ENCODE results near the gene RAET1L. TPM values are rescaled to one million over a fixed set of nuclear protein-coding genes. Genes with fewer than 3 reads are reported as not detected.
"Not testable (repeated sequence)": the region's sequence is repeated elsewhere in the genome, so short reads cannot be mapped to it uniquely, and the experiment has no call there.

Gene RAET1L
- polyA plus RNA-seq, 1 donor from 2014 or later = not detected

DNA sequence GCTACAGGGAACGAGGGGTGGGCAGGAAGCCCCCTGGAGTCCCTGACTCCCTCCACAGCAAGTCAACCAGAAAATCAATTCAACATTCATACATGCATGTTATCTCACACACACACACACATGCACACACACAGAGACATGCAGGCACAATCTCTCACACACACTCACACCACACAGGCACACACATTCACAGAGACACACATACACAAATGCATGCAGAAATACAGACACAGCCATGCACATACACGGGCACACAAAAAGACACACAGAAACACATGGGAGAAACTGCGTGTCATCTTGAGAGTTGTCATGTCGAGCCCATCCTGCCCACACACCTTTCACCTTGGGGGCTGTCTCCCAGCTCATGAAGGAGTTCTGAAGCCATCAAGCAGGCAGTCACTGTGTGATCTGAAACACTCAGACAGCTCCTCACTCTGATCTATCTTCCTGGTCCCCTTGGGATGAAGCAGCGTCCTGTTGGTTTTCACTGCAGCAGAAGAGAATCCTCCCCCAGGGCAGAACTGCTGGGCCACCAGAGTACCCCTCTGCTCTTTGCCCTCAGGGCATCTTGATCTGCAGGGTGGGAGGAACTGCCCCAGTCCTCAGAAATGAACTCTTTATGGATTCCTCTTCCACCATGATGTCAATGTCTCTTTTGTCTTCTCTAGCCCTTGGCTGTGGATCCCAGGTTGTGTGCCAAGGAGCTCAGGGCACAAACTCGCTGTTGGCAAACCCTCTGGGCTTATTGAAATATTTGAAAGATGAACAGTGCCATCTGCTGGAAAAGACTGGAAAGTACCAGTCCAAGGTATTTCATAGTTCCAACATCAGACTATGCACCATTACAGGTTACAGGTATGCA lies 8.8 kb downstream of the RAET1L start:
- H3K4me1 Mint-ChIP-seq = peaks cover 2 to 8% (median 5%) of the 10 kb centered on the region in 3 donors
- H3K4me3 Mint-ChIP-seq = peak overlapping the region in 2 of 4 donors; percentile 2 to 6
- no peaks in the 10 kb centered on the region for H3K36me3 Mint-ChIP-seq
- H3K27ac Mint-ChIP-seq = peak overlapping the region in 2 of 3 donors; percentile 3 to 19
- H3K27me3 Mint-ChIP-seq = peaks cover 52% of the 10 kb centered on the region
- H3K9me3 Mint-ChIP-seq = no peaks in the 10 kb centered on the region

DNA sequence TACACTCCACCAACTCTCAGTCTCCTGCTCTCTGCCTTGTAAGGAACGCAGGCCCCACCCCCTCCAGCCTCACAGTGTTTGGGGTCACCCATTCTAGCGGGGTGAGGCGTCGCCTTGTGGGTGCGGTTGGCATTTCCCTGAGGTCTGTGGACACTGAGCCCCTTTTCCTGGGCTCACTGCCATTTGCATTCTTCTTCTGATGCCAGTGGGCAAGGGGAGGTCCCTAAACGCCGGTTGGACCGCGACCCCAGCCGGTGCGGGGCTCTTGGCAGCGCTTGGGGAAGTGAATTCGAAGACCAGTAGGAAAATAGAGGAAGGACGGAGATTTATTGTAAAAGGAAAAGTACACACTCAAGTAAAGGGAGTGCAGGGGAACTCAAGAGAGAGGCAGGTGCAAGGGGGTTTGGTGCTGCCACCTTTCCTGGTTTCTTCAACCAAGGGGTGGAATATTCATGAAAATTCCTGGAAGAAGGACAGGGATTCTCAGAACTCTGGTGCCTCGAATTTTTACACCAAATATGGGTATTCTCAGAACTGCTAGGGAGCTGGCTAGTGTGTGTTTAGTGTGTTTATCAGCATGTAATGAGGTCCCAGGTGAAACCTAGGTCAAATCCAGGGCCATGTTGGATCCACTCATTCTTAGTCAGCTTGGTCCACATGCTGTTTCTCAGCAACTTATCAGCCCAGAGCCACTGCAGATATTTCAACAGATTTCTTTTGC lies 9.9 kb downstream of the RAET1L start:
- not testable (repeated sequence) for H3K36me3 Mint-ChIP-seq
- peaks cover 59% of the 10 kb centered on the region for H3K27me3 Mint-ChIP-seq

DNA sequence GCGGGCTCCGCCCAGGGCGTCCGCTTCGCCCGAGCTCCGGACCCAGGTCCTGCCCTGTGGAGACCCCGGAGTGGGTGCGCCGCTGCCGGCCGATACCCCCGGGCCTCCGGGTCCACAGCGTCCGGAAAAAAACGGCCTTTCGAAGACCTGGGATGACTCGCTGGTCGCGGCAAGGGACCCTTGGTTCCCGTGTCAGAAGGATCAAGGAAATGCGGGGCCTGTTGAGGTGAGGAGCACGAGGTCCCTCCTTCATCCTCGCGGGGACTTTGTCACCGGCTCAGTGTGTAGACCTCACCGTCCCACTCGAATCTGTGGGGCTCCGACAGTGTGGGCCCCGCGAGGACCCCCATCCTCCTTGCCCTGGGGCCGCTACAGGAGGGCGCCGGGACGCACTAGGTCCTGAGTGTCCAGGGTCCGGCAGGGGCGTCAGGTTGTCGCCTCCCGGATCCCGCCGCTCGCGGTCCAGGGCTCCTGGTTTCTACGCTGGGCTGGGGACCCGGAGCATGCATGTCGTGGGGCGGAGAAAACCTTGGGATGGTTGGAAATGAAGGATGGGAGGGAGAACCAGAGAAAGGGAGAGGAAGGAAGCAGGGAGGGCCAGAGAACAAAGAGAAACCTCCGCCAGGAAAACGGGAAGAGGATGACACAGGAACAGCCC lies 10.6 kb downstream of the RAET1L start:
- H3K9me3 Mint-ChIP-seq, H3K4me1 Mint-ChIP-seq, H3K4me3 Mint-ChIP-seq, H3K36me3 Mint-ChIP-seq, H3K27ac Mint-ChIP-seq: not testable (repeated sequence)
- peaks cover 66% of the 10 kb centered on the region for H3K27me3 Mint-ChIP-seq

More for the DNA sequence above, 9.9 kb downstream of the RAET1L start:
- H3K9me3 Mint-ChIP-seq, H3K4me1 Mint-ChIP-seq, H3K27ac Mint-ChIP-seq: not testable (repeated sequence)
- peak overlapping the region in 2 of 4 donors; percentile 23 to 79 for H3K4me3 Mint-ChIP-seq

DNA sequence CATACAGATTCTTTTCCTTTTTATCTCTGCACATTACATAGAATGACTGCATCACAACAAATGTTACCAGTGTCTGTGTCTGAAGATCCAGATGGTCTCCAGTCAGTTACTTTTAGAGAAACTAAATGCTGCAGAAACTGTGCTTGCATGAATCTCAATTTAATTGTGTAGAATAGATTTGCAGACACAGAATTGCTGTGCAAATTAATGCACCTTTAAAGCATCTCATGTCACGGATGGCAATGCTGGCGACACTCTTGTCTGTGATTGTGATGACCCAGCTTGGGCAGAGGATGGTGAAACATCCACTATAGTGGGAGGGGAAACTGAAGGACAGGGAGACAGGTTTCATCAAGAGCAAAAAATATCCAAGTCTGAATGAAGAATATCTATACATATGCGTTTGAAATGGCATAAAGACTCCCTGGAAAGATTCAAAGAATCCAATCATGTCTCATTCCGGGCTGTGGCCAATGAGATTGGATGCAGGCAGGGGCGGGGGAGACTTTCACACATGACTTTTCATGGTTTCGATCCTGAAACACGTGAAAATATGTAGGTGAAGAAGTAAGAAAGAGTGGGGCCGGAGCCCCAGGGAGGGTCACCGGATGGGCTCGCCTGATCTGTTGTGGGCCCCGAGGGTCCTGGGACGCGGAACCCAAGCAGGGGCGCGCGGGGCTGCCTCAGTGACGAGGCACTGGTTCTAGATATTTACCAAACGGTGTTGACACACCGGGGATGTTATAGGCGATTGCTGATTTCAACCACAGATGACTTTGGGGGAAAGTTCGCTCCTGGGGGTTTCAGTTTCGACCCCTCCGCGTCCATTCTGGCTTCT lies 11.3 kb downstream of the RAET1L start:
- H3K4me3 Mint-ChIP-seq = peak overlapping the region in 3 of 4 donors; percentile 13 to 67 (median 58)
- not testable (repeated sequence) for H3K36me3 Mint-ChIP-seq, H3K4me1 Mint-ChIP-seq, H3K27ac Mint-ChIP-seq, H3K9me3 Mint-ChIP-seq
- peaks cover 68% of the 10 kb centered on the region for H3K27me3 Mint-ChIP-seq

DNA sequence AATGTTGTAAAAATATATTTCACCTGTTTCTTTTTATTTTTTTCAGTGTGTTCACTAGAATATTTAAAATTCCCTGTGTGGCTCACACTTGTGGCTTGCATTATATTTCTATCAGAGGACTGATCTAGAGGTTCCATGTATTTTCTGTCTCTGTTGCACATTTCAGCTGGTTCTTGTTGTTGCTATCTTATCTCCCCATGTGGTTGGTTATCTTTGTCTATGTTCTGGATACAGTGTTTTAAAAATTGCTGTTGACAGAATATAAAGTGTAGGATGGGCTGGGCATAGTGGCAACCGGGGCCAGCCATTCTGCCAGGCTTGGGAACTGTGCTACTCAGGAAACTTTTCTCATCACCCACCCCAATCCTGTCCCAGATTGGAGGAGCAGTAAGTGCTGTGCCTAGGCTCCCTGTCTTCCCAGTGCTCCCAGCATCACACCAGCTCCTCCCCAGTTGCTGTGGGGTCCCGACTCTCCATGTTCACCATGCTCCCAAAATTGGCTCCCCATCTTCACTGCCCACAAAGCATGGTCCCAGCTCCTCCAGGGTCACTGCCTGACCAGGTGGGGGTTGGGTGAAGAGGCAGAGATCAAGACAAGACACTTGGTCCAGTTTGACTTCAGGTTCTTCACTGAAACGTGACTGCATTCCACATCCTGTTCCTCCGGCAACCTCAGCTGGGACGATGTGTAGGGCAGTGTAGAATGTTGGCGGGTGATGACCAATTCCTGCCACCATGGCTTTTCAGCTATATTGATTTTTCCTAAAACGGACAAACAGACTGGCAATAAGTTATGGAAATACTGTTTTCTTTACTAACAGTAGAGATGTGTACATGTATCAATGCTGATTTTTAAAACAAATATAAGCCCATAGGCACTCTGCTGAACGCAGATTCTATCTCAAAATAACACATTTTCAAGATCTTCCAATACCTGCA lies 12.2 kb downstream of the RAET1L start:
- not testable (repeated sequence) for H3K4me3 Mint-ChIP-seq, H3K36me3 Mint-ChIP-seq
- peak overlapping the region in 1 of 3 donors; percentile 63 for H3K27ac Mint-ChIP-seq

DNA sequence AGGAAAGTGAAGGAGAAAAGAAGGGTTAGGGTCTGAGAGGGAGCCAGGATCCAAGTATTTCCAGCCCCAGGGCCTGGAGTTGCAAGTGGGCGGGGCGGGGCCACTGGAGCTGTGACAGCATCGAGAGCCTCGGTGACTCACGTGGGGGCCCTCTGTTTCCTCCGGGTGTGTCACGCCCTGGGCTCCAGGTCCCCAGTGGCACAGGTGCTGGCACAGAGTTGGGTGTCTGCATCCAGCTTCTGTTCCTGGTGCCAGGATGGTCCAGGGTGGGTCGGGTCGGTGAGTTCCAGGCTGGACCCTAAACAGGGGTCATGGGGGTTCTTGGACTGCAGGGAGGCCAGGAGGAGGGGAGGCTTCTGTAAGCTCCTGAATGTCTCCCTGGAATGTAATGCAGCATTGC lies 16.7 kb downstream of the RAET1L start:
- Mint-ChIP-seq H3K36me3 (no peaks in the 10 kb centered on the region), H3K4me1 (peaks cover 6 to 14% (median 6%) of the 10 kb centered on the region in 3 donors), H3K27me3 (peaks cover 41% of the 10 kb centered on the region), H3K9me3 (no peaks in the 10 kb centered on the region), H3K4me3 (peak overlapping the region in 1 of 4 donors; percentile 52), H3K27ac (peak overlapping the region in 1 of 3 donors; percentile 12)

More for the DNA sequence above, 12.2 kb downstream of the RAET1L start:
- Mint-ChIP-seq H3K4me1 (peaks cover 2 to 11% (median 5%) of the 10 kb centered on the region in 3 donors), H3K27me3 (peaks cover 69% of the 10 kb centered on the region)
- not testable (repeated sequence) for H3K9me3 Mint-ChIP-seq

DNA sequence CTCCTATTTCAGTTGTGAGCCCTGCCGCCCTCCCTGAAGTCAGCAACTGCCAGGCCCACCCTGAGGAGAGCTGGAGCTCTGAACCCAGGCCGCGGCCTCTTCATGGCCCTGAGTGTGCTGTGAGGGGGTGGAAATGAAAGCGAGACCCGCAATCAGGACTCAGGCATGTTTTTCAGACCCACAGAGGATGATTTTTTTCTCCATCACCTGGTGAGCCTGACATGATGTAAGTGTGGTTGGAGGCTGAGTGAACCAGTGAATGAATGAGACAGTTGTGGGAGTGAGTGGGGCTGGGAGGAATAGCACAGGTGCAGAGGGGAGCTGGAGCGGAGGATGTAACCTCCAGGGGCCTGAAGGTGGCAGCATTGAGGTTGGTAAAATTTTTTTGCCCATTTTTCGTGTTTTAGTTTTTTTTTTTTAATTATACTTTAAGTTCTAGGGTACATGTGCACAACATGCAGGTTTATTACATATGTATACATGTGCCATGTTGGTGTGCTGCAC lies 18.3 kb downstream of the RAET1L start:
- peak overlapping the region in 1 of 3 donors; percentile 90 for H3K27ac Mint-ChIP-seq

DNA sequence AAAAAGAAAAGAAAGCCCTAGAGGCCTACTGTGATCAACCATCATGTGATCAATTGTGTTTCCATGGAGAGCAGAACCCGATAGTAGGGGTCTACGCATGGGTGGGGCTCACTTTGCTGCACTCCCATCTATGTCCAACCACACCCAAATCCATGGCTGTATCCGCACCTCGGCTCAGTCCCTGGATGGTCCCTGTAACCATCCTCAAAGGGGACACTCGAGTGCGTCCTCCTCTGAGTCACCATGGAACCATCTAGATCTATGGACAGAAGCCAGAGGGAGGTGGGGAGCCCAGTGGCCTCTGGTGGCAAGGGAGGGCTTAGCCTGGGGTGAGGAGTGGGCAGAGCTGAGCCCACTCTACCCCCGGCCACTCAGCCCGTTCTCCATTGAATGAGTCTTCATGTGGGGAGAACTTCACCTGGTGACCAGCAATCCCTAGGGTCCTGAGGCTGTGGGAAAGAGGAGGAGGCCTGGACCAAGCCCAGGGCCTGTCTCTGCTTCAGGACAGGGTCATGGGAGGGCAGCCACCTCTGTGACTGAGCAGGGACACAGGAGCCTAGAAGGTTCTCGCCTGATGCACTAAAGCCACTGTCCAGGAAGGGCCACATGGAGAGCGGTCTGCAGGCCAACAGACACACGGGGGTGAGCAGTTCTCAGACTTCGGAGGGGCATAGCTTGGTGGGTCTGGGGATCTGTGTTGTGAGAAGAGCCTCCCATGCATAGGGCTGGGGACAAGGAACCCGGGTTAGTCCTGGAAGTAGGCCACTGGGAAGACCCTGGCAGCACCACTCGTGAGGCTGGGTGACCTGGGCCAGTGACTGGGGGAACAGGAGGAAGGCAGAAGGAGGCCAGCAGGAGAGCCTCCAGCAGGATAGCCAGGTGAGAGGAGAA lies 19.3 kb downstream of the RAET1L start:
- Mint-ChIP-seq H3K4me3 (peak overlapping the region; percentile 76 to 99 (median 96)), H3K4me1 (peaks cover 10 to 22% (median 11%) of the 10 kb centered on the region in 3 donors), H3K36me3 (no peaks in the 10 kb centered on the region), H3K27me3 (peaks cover 20% of the 10 kb centered on the region), H3K9me3 (no peaks in the 10 kb centered on the region), H3K27ac (peak overlapping the region; percentile 90 to 100 (median 100))

More for the DNA sequence above, 18.3 kb downstream of the RAET1L start:
- Mint-ChIP-seq H3K27me3 (peaks cover 27% of the 10 kb centered on the region), H3K9me3 (no peaks in the 10 kb centered on the region), H3K4me1 (peaks cover 6 to 14% (median 11%) of the 10 kb centered on the region in 3 donors), H3K4me3 (peak overlapping the region in 2 of 4 donors; percentile 21 to 53), H3K36me3 (no peaks in the 10 kb centered on the region)

DNA sequence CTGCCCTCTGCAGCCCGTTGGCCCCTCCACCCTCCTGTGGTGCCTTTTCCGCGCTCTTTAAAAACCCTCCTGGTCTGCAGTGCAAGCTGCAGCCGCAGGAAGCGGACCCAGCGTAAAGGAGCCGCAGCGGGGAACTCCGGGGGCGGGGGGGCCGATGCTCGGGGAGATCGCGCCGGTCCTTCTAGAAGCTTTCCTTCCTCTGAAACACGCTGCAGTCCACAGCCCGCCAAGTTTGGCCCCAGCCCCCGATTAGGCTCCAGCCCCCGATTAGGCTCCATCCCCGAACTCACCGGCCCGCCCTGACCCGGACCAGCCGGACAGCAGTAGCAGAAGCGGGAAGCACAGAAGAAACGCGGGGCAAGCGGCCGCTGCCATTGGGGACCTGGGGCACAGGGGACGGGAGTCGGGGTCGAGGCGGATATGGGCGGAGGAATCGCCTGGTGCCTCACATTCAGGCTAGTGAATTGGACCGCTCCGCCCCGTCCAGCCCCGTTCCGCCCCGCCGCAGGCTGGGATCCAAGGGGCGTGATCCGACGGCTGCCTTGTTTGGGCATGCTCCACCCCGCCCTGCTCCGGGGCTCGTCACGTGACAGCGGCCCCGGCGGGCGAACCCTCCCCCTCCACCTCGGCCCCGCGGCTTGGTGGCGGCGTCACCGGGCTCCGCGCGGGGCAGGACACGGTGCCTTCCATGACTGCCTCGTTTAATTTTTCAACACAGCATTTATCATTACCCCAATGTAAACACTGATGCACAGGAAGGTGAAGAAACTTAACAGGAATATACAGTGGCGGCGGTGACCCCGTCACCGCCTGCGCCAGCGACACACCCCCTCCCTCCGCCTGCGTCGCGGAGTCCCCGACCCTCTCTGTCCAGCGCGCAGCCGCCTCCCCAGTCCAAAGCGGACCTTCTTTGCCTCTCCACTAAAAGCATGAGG lies 20.3 kb downstream of the RAET1L start:
- Mint-ChIP-seq H3K4me3 (peak overlapping the region; percentile 76 to 99 (median 96)), H3K4me1 (peaks cover 10 to 25% (median 11%) of the 10 kb centered on the region in 3 donors), H3K9me3 (peaks cover 0 to 2% (median 0%) of the 10 kb centered on the region in 3 donors), H3K36me3 (no peaks in the 10 kb centered on the region), H3K27me3 (peaks cover 14% of the 10 kb centered on the region), H3K27ac (peak overlapping the region; percentile 90 to 100 (median 100))

DNA sequence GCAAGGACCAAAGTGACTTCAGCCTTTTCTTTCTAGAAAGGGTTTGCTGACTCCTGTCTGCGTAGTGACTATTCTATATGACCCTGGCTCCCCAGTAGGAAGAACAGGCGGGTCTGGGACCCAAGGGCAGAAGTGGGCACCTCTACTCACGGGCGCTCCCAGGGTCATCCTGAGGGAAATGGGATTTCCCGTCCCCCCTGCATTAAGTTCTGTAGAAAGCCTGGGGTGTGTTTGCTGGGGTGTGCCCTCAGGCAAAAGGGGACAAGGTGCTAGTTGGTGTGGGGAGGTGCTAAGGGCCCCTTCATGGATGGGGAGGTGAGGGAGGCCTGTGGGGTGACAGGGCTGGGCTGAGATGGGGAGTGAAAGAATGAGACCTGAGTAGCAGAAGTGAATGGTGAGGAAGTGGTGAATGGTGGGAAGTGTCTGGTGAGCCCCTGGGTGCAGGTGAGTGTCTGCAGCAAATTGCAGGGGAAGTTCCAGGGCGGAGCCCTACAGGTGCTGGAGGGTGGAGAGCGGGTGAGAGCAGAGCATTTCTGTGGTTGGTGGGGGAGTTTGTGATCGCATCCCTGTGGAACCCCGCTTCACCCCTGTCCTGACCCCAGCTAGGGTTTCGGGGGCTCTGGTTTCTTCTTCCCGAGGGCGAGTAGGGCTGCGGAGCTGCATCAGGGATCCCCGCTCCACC lies 21.1 kb downstream of the RAET1L start:
- Mint-ChIP-seq H3K9me3 (peaks cover 0 to 2% (median 0%) of the 10 kb centered on the region in 3 donors), H3K4me1 (peaks cover 10 to 25% (median 11%) of the 10 kb centered on the region in 3 donors), H3K27me3 (peaks cover 13% of the 10 kb centered on the region), H3K4me3 (peak overlapping the region; percentile 76 to 99 (median 96)), H3K27ac (peak overlapping the region; percentile 90 to 100 (median 100)), H3K36me3 (no peaks in the 10 kb centered on the region)

DNA sequence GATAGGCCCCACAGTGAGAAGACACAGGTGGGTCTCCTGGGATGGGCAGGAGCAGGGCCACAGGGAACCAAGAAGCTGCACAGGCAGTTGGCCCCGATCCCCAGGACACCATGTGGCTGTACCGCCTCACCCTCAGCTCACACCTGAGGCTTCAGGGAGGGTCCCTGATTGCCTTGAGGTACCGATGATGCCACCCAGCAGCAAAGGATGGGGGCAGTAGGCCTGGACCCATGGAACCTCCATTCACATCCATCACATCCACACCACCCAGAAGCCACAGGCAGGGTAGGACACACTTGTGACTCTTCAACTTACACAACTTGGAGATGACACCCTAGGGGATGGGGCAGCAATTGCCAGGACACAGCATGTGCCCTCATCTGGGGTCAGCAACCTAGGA lies 21.7 kb downstream of the RAET1L start:
- peaks cover 10 to 23% (median 11%) of the 10 kb centered on the region in 3 donors for H3K4me1 Mint-ChIP-seq
- H3K27ac Mint-ChIP-seq = peak overlapping the region; percentile 90 to 100 (median 100)
- not testable (repeated sequence) for H3K27me3 Mint-ChIP-seq, H3K36me3 Mint-ChIP-seq, H3K9me3 Mint-ChIP-seq
- peak overlapping the region in 1 of 4 donors; percentile 76 for H3K4me3 Mint-ChIP-seq
